A673 (cell line): ENCODE results near the gene GALNS. TPM values are rescaled to one million over a fixed set of nuclear protein-coding genes. Genes with fewer than 3 reads are reported as not detected.

Experiments
- BruUV-seq: library from RNA; stranded (reverse); fragments of 400-500 nt; replicated peaks from 2 replicates; lab custom pipeline; 2021; lab: Mats Ljungman, UMichigan
- CTCF ChIA-PET: fragments of 300-600 bp; sonication (Branson Sonifier 250); formaldehyde crosslinking; loops from one replicate; lab custom pipeline; 2022; ENCODE audit warnings: antibody characterized with exemption; lab: Charles Lee
- POLR2A ChIA-PET: fragments of 300-600 bp; sonication (Branson Sonifier 250); formaldehyde crosslinking; loops from one replicate; lab custom pipeline; 2022; ENCODE audit warnings: antibody characterized with exemption; ENCODE audit not compliant: low non-redundant PET; lab: Charles Lee
- DNase-seq: peaks from one replicate; pipeline ENCODE4 v3.0.0-alpha.2; 2015; ENCODE audit warnings: low spot score
- H3K27ac ChIP-seq: fragments of 200-600 bp; sonication (generic); 2 replicates; pipeline ENCODE4 v1.5.1; 2016; ENCODE audit warnings: mixed run types, low read depth, mild to moderate bottlenecking, mixed read lengths, antibody characterized with exemption, low read length; ENCODE audit not compliant: poor library complexity, severe bottlenecking
- H3K27me3 ChIP-seq: fragments of 200-600 bp; sonication (generic); replicated peaks from 2 replicates; pipeline ENCODE4 v1.6.1; 2017; ENCODE audit warnings: mixed run types, low read depth, mild to moderate bottlenecking, mixed read lengths, antibody characterized with exemption, low read length; ENCODE audit not compliant: insufficient read depth, poor library complexity
- H3K36me3 ChIP-seq: fragments of 200-600 bp; sonication (generic); 2 replicates; pipeline ENCODE4 v1.6.1; 2016; ENCODE audit warnings: mixed run types, mild to moderate bottlenecking, mixed read lengths, antibody characterized with exemption, low read length; ENCODE audit not compliant: insufficient read depth, poor library complexity, severe bottlenecking
- H3K4me1 ChIP-seq: fragments of 200-600 bp; sonication (generic); 2 replicates; pipeline ENCODE4 v1.6.1; 2017; ENCODE audit warnings: mixed run types, mild to moderate bottlenecking, mixed read lengths, antibody characterized with exemption, low read length; ENCODE audit not compliant: insufficient read depth, poor library complexity, severe bottlenecking
- H3K4me3 ChIP-seq: fragments of 200-600 bp; sonication (generic); 2 replicates; pipeline ENCODE4 v1.5.1; 2016; ENCODE audit warnings: low read depth, mixed run types, mild to moderate bottlenecking, mixed read lengths, low read length; ENCODE audit not compliant: poor library complexity, severe bottlenecking
- H3K9me3 ChIP-seq: fragments of 200-600 bp; sonication (generic); 2 replicates; pipeline ENCODE4 v1.6.1; 2016; ENCODE audit warnings: mixed run types, low read depth, mild to moderate bottlenecking, mixed read lengths, antibody characterized with exemption, low read length; ENCODE audit not compliant: poor library complexity, severe bottlenecking
- EZH2 ChIP-seq: fragments of 200-600 bp; sonication (generic); IDR thresholded peaks from 2 replicates; pipeline ENCODE4 v1.6.1; 2017; ENCODE audit warnings: borderline replicate concordance, low read depth, mild to moderate bottlenecking, mixed read lengths, antibody characterized with exemption, low read length; ENCODE audit not compliant: poor library complexity, severe bottlenecking
- intact Hi-C: fragments of 100-400 bp; cut with micrococcal nuclease; formaldehyde crosslinking; loops from one replicate; pipeline ENCODE4 v1.10.0; 2022; ENCODE audit not compliant: unreplicated experiment
- total RNA-seq: library from RNA; stranded (reverse); gene quantifications from 2 replicates; pipeline ENCODE4 v1.2.3, GENCODE V29; 2021
- TF ChIP-seq, protein P1 (sequence below): fragments of 300-800, 200-600 bp; sonication (generic); conservative IDR thresholded peaks from 2 replicates; pipeline ENCODE4 v1.5.1; 2017; ENCODE audit warnings: low read depth, mild to moderate bottlenecking, antibody characterized with exemption, low read length, moderate library complexity, mixed read lengths

The GALNS gene
- total RNA-seq, 1 experiment from 2014 or later: 54.8 TPM

DNA sequence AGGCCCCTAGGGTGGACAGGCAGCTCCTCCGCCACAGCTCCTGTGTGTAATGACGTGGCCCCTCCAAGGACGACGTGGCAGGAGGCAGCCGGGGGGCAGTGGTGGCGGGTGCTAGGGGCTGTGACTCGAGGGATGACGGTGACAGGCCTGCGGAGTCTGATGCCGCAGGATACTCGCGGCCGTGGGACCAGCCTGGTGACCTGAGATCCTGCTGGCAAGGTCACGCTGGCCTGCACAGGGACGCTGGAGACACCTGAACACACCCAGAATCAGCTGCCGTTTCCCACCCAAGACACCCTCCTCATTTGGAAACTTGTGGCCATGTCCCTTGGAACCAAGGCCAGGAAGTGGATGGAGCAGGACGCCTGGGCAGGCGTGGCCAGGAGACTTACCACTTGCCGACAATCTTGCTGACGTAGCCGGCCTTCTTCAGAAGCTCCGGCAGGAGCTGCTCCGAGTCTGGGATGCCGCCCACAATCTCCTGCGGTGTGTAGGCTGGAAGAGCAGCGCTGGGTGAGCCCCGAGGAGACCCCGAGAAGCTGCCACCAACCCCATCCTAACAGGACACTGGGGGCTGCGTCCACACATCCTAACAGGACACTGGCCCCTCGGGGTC lies 16.0 kb downstream of the GALNS start:
- ChIA-PET CTCF (interaction anchor here (0.5 kb wide), 1 partner anchor 103 kb away, joined by 3 read pairs; no protein-coding TSS in a partner anchor), POLR2A (no interaction called here)
- TF ChIP-seq, protein P1, sequence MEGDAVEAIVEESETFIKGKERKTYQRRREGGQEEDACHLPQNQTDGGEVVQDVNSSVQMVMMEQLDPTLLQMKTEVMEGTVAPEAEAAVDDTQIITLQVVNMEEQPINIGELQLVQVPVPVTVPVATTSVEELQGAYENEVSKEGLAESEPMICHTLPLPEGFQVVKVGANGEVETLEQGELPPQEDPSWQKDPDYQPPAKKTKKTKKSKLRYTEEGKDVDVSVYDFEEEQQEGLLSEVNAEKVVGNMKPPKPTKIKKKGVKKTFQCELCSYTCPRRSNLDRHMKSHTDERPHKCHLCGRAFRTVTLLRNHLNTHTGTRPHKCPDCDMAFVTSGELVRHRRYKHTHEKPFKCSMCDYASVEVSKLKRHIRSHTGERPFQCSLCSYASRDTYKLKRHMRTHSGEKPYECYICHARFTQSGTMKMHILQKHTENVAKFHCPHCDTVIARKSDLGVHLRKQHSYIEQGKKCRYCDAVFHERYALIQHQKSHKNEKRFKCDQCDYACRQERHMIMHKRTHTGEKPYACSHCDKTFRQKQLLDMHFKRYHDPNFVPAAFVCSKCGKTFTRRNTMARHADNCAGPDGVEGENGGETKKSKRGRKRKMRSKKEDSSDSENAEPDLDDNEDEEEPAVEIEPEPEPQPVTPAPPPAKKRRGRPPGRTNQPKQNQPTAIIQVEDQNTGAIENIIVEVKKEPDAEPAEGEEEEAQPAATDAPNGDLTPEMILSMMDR: no peak
- no peak for TF ChIP-seq EZH2
- Histone ChIP-seq H3K4me3 (no peak overlapping the region), H3K36me3 (no peaks in the 10 kb centered on the region), H3K27me3 (no peaks in the 10 kb centered on the region), H3K9me3 (no peaks in the 10 kb centered on the region), H3K4me1 (no peaks in the 10 kb centered on the region), H3K27ac (no peak overlapping the region)
- intact Hi-C loops: no loop called here
- no TSS peak for BruUV-seq
- no peak for DNase-seq

DNA sequence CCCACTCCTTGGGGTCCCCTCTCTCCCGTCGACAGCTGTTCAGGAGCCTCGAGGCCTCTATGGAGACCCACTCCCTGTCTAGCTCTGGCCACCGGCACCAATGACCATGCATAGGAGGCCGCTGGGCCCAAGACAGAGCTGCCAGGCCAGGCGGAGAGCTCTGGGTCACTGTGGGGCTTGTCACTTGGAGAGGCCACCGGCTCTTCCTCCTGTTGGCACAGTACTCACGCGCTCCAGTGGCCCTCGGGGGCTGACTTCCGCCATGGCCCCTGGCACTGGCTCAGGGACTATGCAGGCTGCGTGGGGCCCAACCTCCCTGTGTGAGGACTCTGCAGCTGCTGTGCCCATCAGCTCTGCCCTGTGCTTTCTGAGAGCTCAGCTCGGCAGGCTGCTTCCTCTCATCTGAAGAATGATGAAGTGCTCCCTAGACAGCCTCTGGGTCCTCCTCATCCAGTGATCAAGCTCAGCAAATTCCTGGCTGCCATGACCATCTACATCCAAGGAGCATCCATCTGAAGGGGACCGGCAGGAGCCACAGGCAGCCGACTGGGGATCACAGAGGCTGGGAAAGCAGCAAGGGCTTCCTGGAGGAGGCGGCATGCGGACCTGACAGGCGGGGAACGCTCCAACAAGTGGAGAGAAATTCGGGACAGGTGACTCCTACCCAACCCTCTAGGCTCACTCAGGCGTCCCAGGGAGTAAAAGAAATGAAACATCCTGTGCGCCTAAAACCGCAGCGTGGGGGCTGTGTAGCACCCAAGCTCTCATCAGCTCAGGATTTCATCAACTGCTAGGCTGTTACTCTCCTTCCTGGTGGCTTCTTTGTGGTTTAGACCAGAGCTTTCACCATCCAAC lies 16.8 kb downstream of the GALNS start:
- H3K9me3 ChIP-seq: no peaks in the 10 kb centered on the region
- H3K27ac ChIP-seq: no peak overlapping the region
- TF ChIP-seq, protein P1: no peak
- TF ChIP-seq EZH2: no peak
- peaks cover 3% of the 10 kb centered on the region for H3K36me3 ChIP-seq
- BruUV-seq: no TSS peak
- intact Hi-C loops: no loop called here
- no peaks in the 10 kb centered on the region for H3K4me1 ChIP-seq
- ChIA-PET CTCF (no interaction called here), POLR2A (no interaction called here)
- no peaks in the 10 kb centered on the region for H3K27me3 ChIP-seq
- no peak overlapping the region for H3K4me3 ChIP-seq
- no peak for DNase-seq

- no peak for DNase-seq
- no peak overlapping the region for H3K27ac ChIP-seq
- H3K9me3 ChIP-seq: no peaks in the 10 kb centered on the region
- intact Hi-C loops: no loop called here
- ChIA-PET CTCF (no interaction called here), POLR2A (no interaction called here)
- no TSS peak for BruUV-seq
- no peaks in the 10 kb centered on the region for H3K4me1 ChIP-seq
- peaks cover 3% of the 10 kb centered on the region for H3K36me3 ChIP-seq
- TF ChIP-seq, protein P1: no peak
- no peak for TF ChIP-seq EZH2
- no peaks in the 10 kb centered on the region for H3K27me3 ChIP-seq
- H3K4me3 ChIP-seq: no peak overlapping the region
Observed at GRCh38 chr16:88839026-88839529, 17.7 kb downstream of the GALNS start.
